Muscle of back (tissue), 11 donors: ENCODE measurements around the gene MYH14. TPM values are rescaled to one million over a fixed set of nuclear protein-coding genes. Genes with fewer than 3 reads are reported as not detected.
"Not testable (repeated sequence)": the region's sequence is repeated elsewhere in the genome, so short reads cannot be mapped to it uniquely, and the experiment has no call there.

Experiments
- DNase-seq, 3 donors: peaks; one replicate each; pipeline versions ENCODE4 v3.0.0 to v3.0.0-alpha.2; 2013
- polyA plus RNA-seq, 10 donors: library from polyadenylated mRNA; unstranded; fragments of 120-200 nt; gene quantifications; one replicate each; pipeline ENCODE4 v1.2.1, GENCODE V29; 2013; ENCODE audit not compliant: insufficient read length in 10 of 10

The MYH14 gene
- polyA plus RNA-seq, 10 donors = 20.0 to 42.5 (median 33.8) TPM

GRCh38 chr19:50222691-50223438, 19.4 kb downstream of the MYH14 start:
- DNase-seq = no peak

DNA sequence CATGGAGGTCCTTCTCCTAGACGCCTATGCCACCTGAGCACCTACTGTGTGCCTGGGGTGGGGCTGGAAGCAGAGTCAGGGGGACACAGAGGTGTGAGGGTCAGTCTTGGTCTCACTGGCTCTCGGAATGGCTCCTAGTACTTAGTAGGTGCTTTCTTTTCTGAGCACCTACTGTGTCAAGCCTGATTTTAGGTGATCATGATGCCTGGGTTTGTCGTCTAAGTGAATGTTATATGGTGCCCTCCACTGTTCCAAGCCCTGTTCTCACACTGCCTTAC, 20.0 kb downstream of the MYH14 start:
- DNase-seq = no peak

- DNase-seq = no peak
Measured at GRCh38 chr19:50224986-50225747, 21.7 kb downstream of the MYH14 start.

DNA sequence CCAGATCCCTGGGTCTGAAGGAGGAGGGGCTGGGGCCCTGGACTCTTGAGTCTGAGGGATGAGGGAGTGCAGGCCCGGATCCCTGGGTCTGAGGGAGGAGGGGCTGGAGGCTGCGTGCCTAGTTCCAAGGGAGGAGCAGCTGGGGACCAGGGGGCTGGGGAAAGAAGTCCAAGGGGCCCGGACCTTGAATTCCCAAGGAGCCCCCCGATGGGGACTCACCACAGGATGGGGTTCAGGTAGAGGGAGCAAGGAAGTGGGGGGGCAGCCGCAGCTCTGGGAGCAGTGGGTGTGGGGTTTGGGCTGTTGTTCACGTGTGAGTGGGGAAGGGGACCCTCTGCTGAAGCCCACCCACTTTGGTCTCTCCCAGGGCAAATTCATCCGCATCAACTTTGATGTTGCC, 23.1 kb downstream of the MYH14 start:
- DNase-seq = no peak

DNA sequence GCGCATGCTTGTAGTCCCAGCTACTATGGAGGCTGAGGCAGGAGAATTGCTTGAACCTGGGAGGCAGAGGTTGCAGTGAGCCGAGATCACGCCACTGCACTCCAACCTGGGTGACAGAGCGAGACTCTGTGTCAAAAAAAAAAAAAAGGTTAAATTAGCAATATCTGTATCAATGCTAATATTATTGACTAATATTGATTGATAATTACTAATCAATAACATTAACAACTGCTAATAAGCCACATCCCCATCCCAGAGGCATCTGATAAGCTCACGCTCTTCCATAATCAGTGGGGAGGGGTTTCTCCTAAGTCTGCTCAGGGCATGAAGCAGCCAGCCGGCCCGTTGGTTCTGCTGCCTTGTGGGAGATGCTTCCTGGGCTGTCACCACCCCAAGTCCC, 24.7 kb downstream of the MYH14 start:
- DNase-seq = not testable (repeated sequence)

DNA sequence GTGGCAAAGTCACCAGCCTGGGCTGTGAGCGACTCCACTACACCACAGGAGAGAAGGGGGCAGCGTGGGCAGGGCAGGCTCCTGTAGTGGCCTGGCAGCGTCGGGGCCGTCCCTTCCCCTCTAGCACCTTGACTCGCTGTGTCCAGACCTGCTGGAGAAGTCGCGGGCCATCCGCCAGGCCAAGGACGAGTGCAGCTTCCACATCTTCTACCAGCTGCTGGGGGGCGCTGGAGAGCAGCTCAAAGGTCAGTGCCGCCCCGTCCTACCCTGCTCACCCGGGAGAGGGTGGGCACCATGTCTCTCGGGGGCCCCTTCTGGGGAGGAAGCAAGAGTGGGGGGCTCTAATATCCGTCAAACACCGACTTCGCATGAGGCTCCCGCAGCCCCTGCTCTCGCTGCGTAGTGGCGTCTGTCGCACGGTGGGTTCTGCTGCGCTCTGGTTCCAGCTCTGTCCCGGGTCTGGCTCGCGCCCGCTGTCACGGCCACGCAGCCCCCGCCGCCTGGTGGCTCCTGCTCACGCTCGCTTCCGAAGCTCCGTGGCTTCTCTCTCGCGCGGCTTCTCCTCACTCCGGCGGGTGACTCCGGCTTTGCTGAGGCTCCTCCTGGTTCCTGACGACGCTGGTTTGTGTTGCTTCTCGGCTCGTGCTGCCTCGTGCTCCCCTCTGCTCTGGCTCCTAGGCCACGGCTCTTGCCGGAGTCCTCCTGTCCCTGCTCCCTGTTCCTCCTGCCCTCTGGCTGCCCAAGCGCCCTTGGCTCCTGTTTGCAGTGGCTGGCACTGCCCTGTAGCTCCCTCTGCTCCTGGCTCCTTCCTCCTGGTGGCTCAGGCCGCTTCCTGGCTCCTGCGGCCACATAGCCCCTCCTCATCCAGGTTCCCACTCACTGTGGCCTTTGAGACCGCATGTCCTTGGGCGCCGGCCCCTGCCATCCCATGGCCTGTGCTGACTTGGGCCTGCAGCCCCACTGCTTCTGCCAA, 27.2 kb downstream of the MYH14 start:
- no peak for DNase-seq

GRCh38 chr19:50231417-50231816, 28.0 kb downstream of the MYH14 start:
- DNase-seq = not testable (repeated sequence)

- no peak for DNase-seq
Measured at GRCh38 chr19:50231821-50232220, 28.4 kb downstream of the MYH14 start.

GRCh38 chr19:50232600-50232999, 29.2 kb downstream of the MYH14 start:
- DNase-seq = no peak

DNA sequence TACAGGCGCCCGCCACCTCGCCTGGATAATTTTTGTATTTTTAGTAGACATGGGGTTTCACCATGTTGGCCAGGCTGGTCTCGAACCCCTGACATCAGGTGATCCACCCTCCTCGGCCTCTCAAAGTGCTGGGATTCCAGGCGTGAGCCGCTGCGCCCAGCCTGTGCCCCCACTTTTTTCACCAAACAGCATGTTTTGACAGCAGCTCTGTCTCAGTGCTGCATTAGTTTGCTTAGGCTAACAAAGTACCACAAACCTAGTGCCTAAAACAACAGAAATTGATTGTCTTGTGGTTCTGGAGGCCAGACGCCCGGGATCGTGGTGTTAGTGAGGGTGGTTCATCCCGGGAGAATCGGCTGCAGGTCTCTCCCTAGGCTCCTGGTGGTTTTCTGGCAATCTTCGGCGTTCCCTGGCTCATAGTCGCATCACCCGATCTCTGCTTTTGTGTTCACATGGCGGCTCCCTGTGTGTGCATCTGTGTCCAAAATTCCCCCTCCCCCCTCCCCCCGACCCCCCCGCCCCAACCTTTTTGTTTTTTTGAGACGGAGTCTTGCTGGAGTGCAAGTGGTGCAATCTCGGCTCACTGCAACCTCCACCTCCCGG, 30.0 kb downstream of the MYH14 start:
- peak in 1 of 3 donors; percentile 12 for DNase-seq

DNA sequence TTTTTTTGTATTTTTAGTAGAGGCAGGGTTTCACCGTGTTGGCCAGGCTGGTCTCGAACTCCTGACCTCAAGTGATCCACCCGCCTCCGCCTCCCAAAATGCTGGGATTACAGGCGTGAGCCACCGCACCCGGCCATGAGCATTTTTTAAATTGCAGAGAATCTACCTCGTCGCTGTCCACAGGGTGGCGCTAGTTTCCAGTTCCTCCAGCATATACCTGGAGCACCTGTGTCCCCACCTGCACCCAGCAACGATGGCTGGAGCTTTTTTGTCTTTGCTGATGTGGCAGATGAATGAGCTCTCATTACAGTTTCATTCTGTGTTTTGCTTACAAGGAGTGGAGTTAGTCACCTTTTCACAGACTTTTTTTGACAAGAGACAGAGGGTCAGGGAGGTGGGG, 34.1 kb downstream of the MYH14 start:
- not testable (repeated sequence) for DNase-seq

- DNase-seq = no peak
Measured at GRCh38 chr19:50238043-50238442, 34.6 kb downstream of the MYH14 start.

GRCh38 chr19:50239921-50240590, 36.6 kb downstream of the MYH14 start:
- peak; percentile 25 to 27 (median 26) for DNase-seq

GRCh38 chr19:50242581-50242980, 39.2 kb downstream of the MYH14 start:
- peak in 1 of 3 donors; percentile 15 for DNase-seq

- no peak for DNase-seq
Measured at GRCh38 chr19:50244695-50245094, 41.3 kb downstream of the MYH14 start.

DNA sequence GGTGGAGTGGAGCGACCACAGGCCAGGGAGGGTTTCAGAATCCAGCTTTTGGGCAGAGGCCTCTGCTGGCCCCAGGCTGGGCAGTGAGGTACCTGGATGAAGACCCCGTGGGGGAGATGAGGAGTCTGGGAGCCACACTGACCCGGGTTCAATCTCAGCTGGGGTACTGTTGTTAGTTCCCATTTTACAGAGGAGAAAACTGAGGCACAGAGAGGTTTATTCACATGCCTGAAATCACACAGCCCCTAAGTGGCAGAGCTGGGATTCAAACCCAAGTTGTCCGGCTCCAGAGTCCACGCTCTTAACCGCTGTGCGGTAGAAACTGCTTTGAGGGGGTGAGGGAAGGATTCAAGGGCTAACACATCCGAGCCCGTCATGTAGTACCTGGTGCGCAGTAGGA, 45.0 kb downstream of the MYH14 start:
- DNase-seq = no peak

- no peak for DNase-seq
Measured at GRCh38 chr19:50248826-50249225, 45.4 kb downstream of the MYH14 start.

GRCh38 chr19:50249636-50250035, 46.2 kb downstream of the MYH14 start:
- no peak for DNase-seq

DNA sequence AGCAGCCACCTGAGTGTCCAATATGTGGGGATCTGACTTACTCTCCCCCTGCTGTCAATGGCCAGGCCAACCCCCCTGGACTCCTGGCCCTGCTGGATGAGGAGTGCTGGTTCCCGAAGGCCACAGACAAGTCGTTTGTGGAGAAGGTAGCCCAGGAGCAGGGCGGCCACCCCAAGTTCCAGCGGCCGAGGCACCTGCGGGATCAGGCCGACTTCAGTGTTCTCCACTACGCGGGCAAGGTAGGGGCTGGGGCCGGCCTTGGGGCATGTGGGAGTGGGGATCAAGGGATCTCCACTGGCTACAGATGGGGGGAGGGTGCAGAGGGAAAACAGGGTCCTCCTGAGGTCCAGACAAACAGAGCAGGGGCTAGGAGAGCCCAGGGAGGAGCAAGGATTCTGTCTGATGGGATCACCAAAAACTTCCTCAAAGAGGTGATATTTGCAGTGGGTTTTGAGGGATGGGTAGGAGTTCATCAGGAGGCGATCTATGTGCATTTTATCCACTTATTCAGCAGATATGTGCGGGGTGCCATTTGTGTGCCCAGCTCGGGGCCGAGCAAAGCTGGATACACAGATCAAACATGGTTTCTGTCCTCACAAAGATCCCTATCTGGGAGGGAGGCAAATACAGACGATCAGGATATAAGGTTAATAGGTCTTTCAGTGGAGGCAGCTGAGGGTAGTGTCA, 47.2 kb downstream of the MYH14 start:
- DNase-seq = no peak

- DNase-seq = no peak
Measured at GRCh38 chr19:50252111-50252886, 48.9 kb downstream of the MYH14 start.
